ENCODE data around the gene MRM3.
"Not testable (repeated sequence)": the region's sequence is repeated elsewhere in the genome, so short reads cannot be mapped to it uniquely, and the experiment has no call there.

MRM3 gene

DNA sequence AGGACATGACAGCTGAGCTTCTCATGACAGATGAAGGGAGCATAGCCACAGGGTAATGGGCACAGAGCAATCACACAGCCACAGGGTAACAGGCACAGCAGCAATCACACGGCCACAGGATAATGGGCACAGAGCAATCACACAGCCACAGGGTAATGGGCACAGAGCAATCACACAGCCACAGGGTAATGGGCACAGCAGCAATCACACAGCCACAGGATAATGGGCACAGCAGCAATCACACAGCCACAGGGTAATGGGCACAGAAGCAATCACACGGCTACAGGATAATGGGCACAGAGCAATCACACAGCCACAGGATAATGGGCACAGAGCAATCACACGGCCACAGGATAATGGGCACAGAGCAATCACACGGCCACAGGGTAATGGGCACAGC, 33.5 kb upstream of the MRM3 start:
- ATAC-seq (replicated peaks); DNase-seq; H3K9me3 Mint-ChIP-seq; H3K4me3 Mint-ChIP-seq; H3K27me3 Mint-ChIP-seq: not testable (repeated sequence)
- Mint-ChIP-seq H3K36me3 (peaks cover 35 to 63% of the 10 kb centered on the region in 2 donors), H3K27ac (peak overlapping the region; percentile 37), H3K4me1 (peaks cover 34 to 45% of the 10 kb centered on the region in 2 donors)

DNA sequence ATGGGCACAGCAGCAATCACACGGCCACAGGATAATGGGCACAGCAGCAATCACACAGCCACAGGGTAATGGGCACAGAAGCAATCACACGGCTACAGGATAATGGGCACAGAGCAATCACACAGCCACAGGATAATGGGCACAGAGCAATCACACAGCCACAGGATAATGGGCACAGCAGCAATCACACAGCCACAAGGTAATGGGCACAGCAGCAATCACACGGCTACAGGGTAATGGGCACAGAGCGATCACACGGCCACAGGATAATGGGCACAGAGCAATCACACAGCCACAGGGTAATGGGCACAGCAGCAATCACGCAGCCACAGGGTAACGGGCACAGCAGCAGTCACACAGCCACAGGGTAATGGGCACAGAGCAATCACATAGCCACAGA, 32.8 kb upstream of the MRM3 start:
- H3K27me3 Mint-ChIP-seq; DNase-seq; H3K27ac Mint-ChIP-seq; ATAC-seq (replicated peaks); H3K9me3 Mint-ChIP-seq: not testable (repeated sequence)
- H3K4me3 Mint-ChIP-seq: peak overlapping the region; percentile 23 to 44
- peaks cover 30 to 56% of the 10 kb centered on the region in 2 donors for H3K36me3 Mint-ChIP-seq
- peaks cover 34 to 45% of the 10 kb centered on the region in 2 donors for H3K4me1 Mint-ChIP-seq

DNA sequence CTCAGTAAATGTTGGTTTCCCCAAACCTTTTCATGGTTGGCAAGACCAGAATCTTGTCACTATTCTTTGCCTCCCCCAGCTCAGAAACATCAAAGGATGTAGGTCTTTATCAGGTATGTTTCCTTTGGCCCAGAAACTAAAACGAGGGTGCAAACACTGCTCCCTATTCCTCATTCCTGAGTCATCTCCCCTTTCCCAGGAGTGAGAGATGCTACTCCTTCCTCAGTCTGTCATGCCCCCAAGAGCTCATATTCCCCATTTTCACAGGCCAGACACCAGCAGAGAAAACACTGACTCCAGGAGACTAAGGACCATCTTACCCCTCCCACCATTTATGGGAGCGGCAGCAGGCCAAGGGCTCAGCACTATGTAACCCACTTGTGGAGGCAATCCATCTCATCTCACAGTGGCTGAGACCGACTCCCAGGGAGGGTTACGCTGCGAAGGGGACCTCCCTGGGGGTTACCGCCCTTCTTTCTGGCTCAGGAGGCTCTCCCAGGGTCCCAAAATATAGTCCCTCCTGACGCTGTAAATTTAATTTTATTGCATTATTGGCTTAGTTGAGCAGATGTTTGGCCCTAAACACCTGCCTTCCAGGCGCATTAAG, 31.6 kb upstream of the MRM3 start:
- Mint-ChIP-seq H3K27me3 (no peaks in the 10 kb centered on the region), H3K4me1 (peaks cover 34 to 45% of the 10 kb centered on the region in 2 donors), H3K9me3 (peaks cover 0 to 5% of the 10 kb centered on the region in 2 donors), H3K4me3 (peak overlapping the region; percentile 91 to 95), H3K36me3 (peaks cover 22 to 53% of the 10 kb centered on the region in 2 donors), H3K27ac (peak overlapping the region; percentile 100)
- ATAC-seq (replicated peaks) (no peak), DNase-seq (no peak)

GRCh38 chr17:751269-752001, 30.7 kb upstream of the MRM3 start:
- Mint-ChIP-seq H3K9me3 (peaks cover 0 to 5% of the 10 kb centered on the region in 2 donors), H3K36me3 (peaks cover 23 to 59% of the 10 kb centered on the region in 2 donors), H3K27ac (peak overlapping the region; percentile 100), H3K4me3 (peak overlapping the region; percentile 91 to 95), H3K27me3 (no peaks in the 10 kb centered on the region), H3K4me1 (peaks cover 31 to 45% of the 10 kb centered on the region in 2 donors)
- ATAC-seq (replicated peaks): peak; percentile 57
- no peak for DNase-seq

DNA sequence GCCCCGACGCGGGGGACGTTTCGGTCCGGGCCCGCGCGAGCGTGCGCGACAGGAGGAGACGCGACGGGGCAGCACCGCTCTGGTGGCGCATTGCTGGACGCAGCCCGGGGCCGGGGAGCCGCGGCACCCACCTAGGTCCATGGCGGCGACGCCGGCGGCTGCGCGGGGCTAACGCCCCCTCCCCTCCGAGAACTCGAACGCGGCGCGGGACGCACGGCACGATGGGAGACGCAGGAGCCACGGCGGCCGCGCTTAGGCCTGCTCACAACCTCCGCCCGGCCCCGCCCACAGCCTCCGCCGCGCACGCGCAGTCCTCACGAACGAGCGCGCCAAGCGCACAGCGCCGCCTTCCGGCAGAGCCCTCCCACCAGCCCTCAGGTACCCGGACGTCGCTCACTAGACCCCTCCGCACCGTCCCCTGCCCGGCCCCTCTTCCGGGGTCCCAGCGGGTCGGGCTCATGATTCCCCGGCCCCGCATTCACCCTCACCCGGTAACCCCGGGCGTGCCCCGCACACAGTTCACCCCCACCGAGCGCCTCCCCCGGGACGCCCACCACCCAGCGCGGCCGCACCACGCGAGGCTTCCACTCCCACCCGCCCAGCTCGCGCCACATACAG, 30.0 kb upstream of the MRM3 start, which contains the start of gene GEMIN4:
TSS of gene GEMIN4 (minus strand) at position 263 of the 618 bp plus-strand sequence. CDS start at position 141, 122 bp downstream.
- Mint-ChIP-seq H3K9me3 (peaks cover 0 to 5% of the 10 kb centered on the region in 2 donors), H3K4me3 (peak within 1 kb of the TSS; percentile 91 to 95), H3K36me3 (peaks cover 17 to 60% of the 10 kb centered on the region in 2 donors), H3K27ac (peak within 1 kb of the TSS; percentile 100), H3K4me1 (peaks cover 31 to 45% of the 10 kb centered on the region in 2 donors), H3K27me3 (no peaks in the 10 kb centered on the region)
- peak; percentile 86 to 89 for ATAC-seq (replicated peaks)
- DNase-seq: peak; percentile 96

- peak overlapping the region; percentile 100 for H3K27ac Mint-ChIP-seq
These were observed 29.4 kb upstream of the MRM3 start for GRCh38 chr17:752620-753219.

GRCh38 chr17:753418-753817, 28.7 kb upstream of the MRM3 start:
- Mint-ChIP-seq H3K4me1 (peaks cover 29 to 38% of the 10 kb centered on the region in 2 donors), H3K27ac (peak overlapping the region; percentile 49), H3K4me3 (peak overlapping the region; percentile 32 to 48), H3K27me3 (no peaks in the 10 kb centered on the region), H3K9me3 (peaks cover 0 to 5% of the 10 kb centered on the region in 2 donors), H3K36me3 (peaks cover 14 to 51% of the 10 kb centered on the region in 2 donors)
- DNase-seq (no peak), ATAC-seq (replicated peaks) (no peak)

More at GRCh38 chr17:752620-753219, 29.4 kb upstream of the MRM3 start:
- H3K36me3 Mint-ChIP-seq: peaks cover 18 to 58% of the 10 kb centered on the region in 2 donors
- H3K4me1 Mint-ChIP-seq: peaks cover 31 to 45% of the 10 kb centered on the region in 2 donors
- DNase-seq (no peak), ATAC-seq (replicated peaks) (peak; percentile 44 to 48)
- peak overlapping the region; percentile 91 to 95 for H3K4me3 Mint-ChIP-seq
- no peaks in the 10 kb centered on the region for H3K27me3 Mint-ChIP-seq
- peaks cover 0 to 5% of the 10 kb centered on the region in 2 donors for H3K9me3 Mint-ChIP-seq

DNA sequence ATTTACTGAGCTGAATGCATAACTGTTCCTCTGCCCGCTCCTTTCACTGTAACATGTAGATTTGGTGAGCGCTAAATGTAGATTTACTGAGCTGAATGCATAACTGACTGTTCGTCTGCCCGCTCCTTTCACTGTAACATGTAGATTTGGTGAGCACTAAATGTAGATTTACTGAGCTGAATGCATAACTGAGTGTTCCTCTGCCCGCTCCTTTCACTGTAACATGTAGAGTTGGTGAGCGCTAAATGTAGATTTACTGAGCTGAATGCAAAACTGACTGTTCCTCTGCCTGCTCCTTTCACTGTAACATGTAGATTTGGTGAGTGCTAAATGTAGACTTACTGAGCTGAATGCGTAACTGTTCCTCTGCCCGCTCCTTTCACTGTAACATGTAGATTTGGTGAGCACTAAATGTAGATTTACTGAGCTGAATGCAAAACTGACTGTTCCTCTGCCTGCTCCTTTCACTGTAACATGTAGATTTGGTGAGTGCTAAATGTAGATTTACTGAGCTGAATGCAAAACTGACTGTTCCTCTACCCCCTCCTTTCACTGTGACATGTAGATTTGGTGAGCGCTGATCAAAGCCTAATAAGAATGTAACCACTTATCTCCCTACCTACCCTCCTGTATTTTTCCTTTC, 26.7 kb upstream of the MRM3 start:
- Mint-ChIP-seq H3K36me3 (peaks cover 13 to 45% of the 10 kb centered on the region in 2 donors), H3K4me1 (peaks cover 16 to 21% of the 10 kb centered on the region in 2 donors)
- H3K27me3 Mint-ChIP-seq; H3K27ac Mint-ChIP-seq; H3K9me3 Mint-ChIP-seq; ATAC-seq (replicated peaks); DNase-seq; H3K4me3 Mint-ChIP-seq: not testable (repeated sequence)

DNA sequence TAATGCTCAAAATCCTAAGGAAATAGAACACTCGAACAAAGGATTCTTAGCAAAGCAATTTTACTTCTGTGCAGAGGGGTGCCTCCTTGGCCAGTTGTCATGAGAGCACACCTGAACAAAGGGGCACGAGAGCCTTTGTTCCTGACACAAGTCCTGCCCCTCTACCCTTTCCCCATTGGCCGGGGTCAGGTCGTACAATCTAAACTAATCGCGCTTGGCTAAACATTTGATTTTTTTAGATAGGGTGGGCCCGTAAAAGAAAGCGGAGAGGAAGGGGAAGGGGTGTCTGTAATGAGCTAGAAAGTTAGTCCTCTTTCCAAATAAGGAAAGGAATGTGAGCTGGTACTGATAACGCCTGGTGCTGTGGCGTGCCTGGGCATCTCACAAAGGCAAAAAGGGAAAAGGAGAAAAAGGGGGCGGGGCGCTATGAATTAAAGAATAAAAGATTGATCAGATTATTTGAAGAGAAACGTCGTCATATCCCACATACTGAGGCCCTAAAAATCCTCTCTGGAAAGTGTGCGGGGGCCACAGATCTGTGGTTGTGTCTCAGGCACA, 26.1 kb upstream of the MRM3 start:
- H3K4me1 Mint-ChIP-seq: peaks cover 10 to 15% of the 10 kb centered on the region in 2 donors
- peak overlapping the region; percentile 70 for H3K27ac Mint-ChIP-seq
- not testable (repeated sequence) for H3K4me3 Mint-ChIP-seq; H3K27me3 Mint-ChIP-seq; DNase-seq; H3K9me3 Mint-ChIP-seq; ATAC-seq (replicated peaks)
- H3K36me3 Mint-ChIP-seq: peaks cover 16 to 49% of the 10 kb centered on the region in 2 donors

GRCh38 chr17:759964-760363, 22.2 kb upstream of the MRM3 start:
- H3K27me3 Mint-ChIP-seq: no peaks in the 10 kb centered on the region
- H3K4me1 Mint-ChIP-seq: no peaks in the 10 kb centered on the region
- H3K36me3 Mint-ChIP-seq: peaks cover 29 to 58% of the 10 kb centered on the region in 2 donors
- H3K27ac Mint-ChIP-seq: no peak overlapping the region
- ATAC-seq (replicated peaks): no peak
- H3K9me3 Mint-ChIP-seq: no peaks in the 10 kb centered on the region
- H3K4me3 Mint-ChIP-seq: no peak overlapping the region
- DNase-seq: no peak

GRCh38 chr17:760371-760770, 21.8 kb upstream of the MRM3 start:
- no peak overlapping the region for H3K4me3 Mint-ChIP-seq
- peaks cover 33 to 58% of the 10 kb centered on the region in 2 donors for H3K36me3 Mint-ChIP-seq

DNA sequence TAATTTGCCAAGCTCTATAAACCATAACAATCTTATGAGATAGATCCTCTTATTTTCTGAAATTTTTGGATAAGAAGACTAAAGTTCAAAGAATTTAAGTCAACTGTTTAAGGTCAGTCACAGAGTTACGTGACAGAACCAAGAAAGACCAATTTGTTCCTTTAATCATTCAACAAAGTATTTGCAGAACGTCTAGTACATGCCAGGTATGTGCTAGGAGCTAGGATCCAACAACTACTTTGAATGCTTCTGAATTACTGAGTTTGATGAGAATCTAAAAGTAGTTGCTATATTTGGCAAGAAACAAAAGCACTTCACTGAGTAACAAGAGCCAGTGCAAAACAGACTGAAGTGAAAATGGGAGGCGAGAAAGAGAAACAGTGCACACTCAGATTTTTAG, 15.1 kb upstream of the MRM3 start:
- peaks cover under 1 to 2% of the 10 kb centered on the region in 2 donors for H3K4me1 Mint-ChIP-seq
- H3K36me3 Mint-ChIP-seq: peaks cover 45 to 61% of the 10 kb centered on the region in 2 donors
- no peak overlapping the region for H3K4me3 Mint-ChIP-seq
- no peaks in the 10 kb centered on the region for H3K27me3 Mint-ChIP-seq
- no peak for DNase-seq
- no peak overlapping the region for H3K27ac Mint-ChIP-seq
- no peak for ATAC-seq (replicated peaks)
- H3K9me3 Mint-ChIP-seq: no peaks in the 10 kb centered on the region

More at GRCh38 chr17:760371-760770, 21.8 kb upstream of the MRM3 start:
- H3K27ac Mint-ChIP-seq: no peak overlapping the region
- peaks cover 0 to 2% of the 10 kb centered on the region in 2 donors for H3K4me1 Mint-ChIP-seq
- no peaks in the 10 kb centered on the region for H3K27me3 Mint-ChIP-seq
- H3K9me3 Mint-ChIP-seq: no peaks in the 10 kb centered on the region
- ATAC-seq (replicated peaks) (no peak), DNase-seq (no peak)

GRCh38 chr17:773016-773415, 9.1 kb upstream of the MRM3 start:
- Mint-ChIP-seq H3K4me1 (peaks cover 18 to 38% of the 10 kb centered on the region in 2 donors), H3K36me3 (peaks cover 67 to 81% of the 10 kb centered on the region in 2 donors), H3K27me3 (no peaks in the 10 kb centered on the region), H3K4me3 (no peak overlapping the region), H3K9me3 (no peaks in the 10 kb centered on the region), H3K27ac (no peak overlapping the region)
- DNase-seq: no peak
- ATAC-seq (replicated peaks): no peak
